AG09319 (cell line): ENCODE data around the gene PAM.

ENCODE experiments used
- DNase-seq: peaks from one replicate; pipeline ENCODE4 v3.0.0-alpha.2; 2010; ENCODE audit warnings: low read depth; ENCODE audit errors: extremely low read depth
- TF ChIP-seq, protein P1 (sequence below): IDR thresholded peaks from 2 replicates; pipeline ENCODE4 v1.5.1; 2011; ENCODE audit warnings: low read depth, mild to moderate bottlenecking, inconsistent platforms, low read length, moderate library complexity

Gene PAM

DNA sequence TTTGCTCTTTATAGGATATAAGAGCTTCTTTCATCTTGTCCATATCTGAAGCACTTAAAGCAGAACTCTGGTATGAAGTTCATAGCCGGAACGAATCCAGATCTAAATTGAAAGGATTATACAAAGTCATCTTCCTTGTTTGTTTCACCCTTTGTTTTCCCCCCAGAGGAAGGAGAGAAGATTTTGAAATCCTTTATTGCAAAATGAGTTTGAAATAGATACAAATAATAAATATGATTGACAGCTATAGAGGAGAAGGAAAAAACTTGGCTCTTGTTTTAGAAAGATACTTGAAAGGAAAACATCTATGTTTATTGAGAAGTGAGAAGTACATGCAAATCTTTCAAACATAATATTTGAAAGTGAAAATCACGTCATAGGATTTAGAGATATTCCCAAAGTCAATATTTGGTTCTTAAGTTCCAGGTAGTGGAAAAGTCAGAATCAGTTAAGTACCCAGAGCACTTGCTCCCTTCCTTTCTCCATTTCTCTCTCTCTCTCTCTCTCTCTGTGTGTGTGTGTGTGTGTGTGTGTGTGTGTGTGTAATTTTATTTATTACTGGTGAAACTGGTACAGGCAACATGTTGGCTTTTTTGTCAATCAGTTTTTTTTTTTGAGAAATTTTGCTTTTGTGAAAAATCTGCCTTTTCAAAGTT lies 27.2 kb downstream of the PAM start:
- TF ChIP-seq, protein P1, sequence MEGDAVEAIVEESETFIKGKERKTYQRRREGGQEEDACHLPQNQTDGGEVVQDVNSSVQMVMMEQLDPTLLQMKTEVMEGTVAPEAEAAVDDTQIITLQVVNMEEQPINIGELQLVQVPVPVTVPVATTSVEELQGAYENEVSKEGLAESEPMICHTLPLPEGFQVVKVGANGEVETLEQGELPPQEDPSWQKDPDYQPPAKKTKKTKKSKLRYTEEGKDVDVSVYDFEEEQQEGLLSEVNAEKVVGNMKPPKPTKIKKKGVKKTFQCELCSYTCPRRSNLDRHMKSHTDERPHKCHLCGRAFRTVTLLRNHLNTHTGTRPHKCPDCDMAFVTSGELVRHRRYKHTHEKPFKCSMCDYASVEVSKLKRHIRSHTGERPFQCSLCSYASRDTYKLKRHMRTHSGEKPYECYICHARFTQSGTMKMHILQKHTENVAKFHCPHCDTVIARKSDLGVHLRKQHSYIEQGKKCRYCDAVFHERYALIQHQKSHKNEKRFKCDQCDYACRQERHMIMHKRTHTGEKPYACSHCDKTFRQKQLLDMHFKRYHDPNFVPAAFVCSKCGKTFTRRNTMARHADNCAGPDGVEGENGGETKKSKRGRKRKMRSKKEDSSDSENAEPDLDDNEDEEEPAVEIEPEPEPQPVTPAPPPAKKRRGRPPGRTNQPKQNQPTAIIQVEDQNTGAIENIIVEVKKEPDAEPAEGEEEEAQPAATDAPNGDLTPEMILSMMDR: no peak
- no peak for DNase-seq

DNA sequence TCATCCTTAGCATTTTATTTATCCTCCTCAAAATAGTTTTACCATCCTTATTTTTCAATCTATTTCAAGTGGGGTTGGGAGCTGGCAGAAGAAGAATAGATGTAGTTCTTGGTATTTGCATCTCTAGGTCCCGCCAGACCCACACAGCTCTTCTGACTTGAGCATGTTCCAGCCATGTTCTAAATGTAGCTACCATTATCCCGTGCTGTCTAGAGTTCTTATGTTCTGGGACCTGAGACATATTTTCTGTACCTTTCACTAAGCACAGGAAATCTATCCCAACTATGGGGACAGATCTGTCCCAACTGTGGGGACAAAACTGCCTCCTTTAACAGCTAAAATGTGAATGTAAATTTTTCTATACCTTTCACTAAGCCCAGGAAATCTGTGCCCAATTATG lies 32.0 kb downstream of the PAM start:
- DNase-seq: no peak
- TF ChIP-seq, protein P1: no peak

DNA sequence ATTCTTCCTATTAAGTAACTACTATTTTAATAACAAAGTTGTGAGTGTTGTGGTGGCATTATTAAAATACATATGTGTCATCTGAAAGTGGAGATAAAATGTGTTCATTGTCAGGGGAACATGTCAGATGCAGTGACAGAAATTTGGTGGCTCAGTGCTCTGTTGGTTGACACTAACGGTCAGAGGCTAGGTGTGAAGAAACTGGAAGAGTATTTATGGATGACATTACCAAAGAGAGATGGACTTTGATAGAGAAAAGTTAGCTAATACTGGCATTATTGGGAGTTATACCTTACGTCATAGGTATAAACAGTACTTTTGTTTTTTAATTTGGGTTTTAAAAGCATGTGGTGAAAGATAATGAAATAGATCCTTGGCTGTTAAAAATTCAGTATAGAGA lies 33.7 kb downstream of the PAM start:
- TF ChIP-seq, protein P1: no peak
- no peak for DNase-seq

DNA sequence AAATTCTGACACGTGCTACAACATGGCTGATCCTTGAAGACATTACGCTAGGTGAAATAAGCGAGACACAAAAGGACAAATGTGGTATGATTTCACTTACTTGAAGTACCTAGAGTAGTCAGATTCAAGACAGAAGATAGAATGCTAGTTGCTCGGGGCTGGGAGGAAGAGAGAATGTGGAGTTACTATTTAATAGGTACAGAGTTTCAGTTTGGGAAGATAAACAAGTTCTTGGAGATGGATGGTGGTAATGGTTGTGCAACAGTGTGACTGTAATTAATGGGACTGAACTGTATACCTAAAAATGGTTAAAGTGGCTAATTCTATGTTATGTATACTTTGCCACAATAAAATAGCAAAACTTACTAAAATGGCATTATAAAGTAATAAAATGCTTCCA lies 34.4 kb downstream of the PAM start:
- TF ChIP-seq, protein P1: no peak
- DNase-seq: no peak

DNA sequence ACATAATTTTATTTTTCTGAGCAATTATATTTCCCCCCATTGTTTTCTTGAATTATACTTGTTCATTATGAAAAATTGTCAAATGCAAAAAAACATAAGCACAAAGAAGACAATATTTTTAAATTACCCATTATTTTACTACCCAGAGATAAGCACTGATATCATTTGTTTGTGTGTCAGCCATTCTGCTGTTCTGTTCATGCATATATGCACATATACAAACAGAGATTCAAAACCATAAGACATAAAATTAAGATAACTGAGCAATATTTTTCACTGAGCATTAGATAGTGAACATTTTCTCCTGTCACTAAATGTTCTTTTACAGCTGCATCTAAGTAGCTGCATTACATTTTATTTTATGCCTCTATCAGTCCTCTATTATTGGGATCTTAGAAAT lies 35.6 kb downstream of the PAM start:
- no peak for DNase-seq
- TF ChIP-seq, protein P1: no peak

DNA sequence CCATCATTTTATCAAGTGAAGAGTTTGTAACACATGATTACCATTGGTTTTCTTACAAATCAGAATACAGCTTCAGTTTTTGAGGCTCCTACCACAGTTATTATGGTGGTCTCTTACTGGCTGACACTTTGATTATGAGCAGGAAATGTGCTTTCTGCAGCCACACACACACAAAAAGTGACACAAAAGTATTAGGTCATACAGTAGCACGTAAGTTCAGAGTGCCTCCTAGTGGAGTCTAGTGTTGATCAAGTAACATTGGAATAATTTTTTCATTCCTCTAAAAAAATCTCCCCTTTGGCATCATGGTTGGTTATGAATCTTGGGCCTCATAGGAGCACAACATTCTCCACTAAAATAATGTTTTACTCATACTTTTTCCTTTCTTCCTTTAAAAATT lies 37.6 kb downstream of the PAM start:
- TF ChIP-seq, protein P1: peak; percentile 15
- no peak for DNase-seq

DNA sequence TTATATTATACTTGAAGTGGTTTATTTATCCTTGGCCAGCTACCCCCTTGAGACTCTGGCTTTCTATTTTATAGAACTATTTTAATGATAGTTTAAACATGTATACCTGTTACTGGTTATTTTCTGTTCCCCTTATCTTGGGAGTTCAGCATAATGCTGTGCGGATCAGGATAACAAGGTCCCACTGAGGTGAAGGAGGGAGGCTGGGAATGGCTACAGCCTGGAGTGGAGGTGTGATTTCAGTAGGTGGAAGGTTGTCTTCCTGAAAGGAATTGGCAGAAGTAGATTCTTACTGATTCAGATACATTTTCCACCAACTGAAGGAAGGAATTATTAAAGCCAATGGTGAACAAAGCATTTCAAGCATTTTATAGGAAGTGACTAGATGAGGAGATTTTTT lies 38.9 kb downstream of the PAM start:
- DNase-seq: no peak
- TF ChIP-seq, protein P1: no peak
